Spleen (tissue), 11 donors: ENCODE measurements around the gene MFSD6L. TPM values are rescaled to one million over a fixed set of nuclear protein-coding genes. Genes with fewer than 3 reads are reported as not detected.

Source experiments
- DNase-seq: peaks from one replicate; pipeline ENCODE4 v3.0.0-alpha.2; 2020
- H3K27ac ChIP-seq, 8 donors: fragments of 200-600 bp; sonication (generic) in 7 of 8; 1 replicate in 4 of 8; 2 replicates in 4 of 8; pipeline versions ENCODE4 v1.5.0 to v1.8.0; 2016 to 2021; ENCODE audit warnings: inconsistent platforms in 4 of 8, mild to moderate bottlenecking in 4 of 8, moderate library complexity in 1 of 8
- H3K27me3 ChIP-seq, 7 donors: fragments of 200-600 bp; sonication (generic) in 6 of 7; replicated peaks in 1 of 7; 1 replicate in 4 of 7; 2 replicates in 3 of 7; pipeline versions ENCODE4 v1.5.0 to v1.8.0; 2016 to 2021; ENCODE audit warnings: inconsistent platforms in 3 of 7, mild to moderate bottlenecking in 1 of 7
- H3K36me3 ChIP-seq, 6 donors: fragments of 200-600 bp; sonication (generic) in 5 of 6; 1 replicate in 4 of 6; 2 replicates in 2 of 6; pipeline versions ENCODE4 v1.5.0 to v1.8.0; 2016 to 2021; ENCODE audit warnings: inconsistent platforms in 2 of 6
- H3K4me1 ChIP-seq, 6 donors: fragments of 200-600 bp; sonication (generic) in 5 of 6; 1 replicate in 3 of 6; 2 replicates in 3 of 6; pipeline versions ENCODE4 v1.5.0 to v1.8.0; 2016 to 2021; ENCODE audit warnings: inconsistent platforms in 3 of 6
- H3K4me3 ChIP-seq, 8 donors: fragments of 200-600 bp; sonication (generic) in 7 of 8; 1 replicate in 4 of 8; 2 replicates in 4 of 8; pipeline versions ENCODE4 v1.5.0 to v1.8.0; 2016 to 2021; ENCODE audit warnings: inconsistent platforms in 4 of 8, mild to moderate bottlenecking in 4 of 8, moderate library complexity in 2 of 8
- H3K9me3 ChIP-seq, 8 donors: fragments of 200-600 bp; sonication (generic) in 7 of 8; 1 replicate in 4 of 8; 2 replicates in 4 of 8; pipeline versions ENCODE4 v1.5.0 to v1.8.0; 2016 to 2021; ENCODE audit warnings: inconsistent platforms in 4 of 8
- CTCF ChIP-seq, 11 experiments: fragments of 200-600 bp in 7 of 11; fragments of 450-650 bp in 4 of 11; sonication (generic) in 4 of 11; IDR thresholded peaks in 8 of 11; conservative IDR thresholded peaks in 3 of 11; 1 replicate in 7 of 11; 2 replicates in 4 of 11; pipeline versions ENCODE4 v1.4.0 to v1.8.0; 2016 to 2021; ENCODE audit warnings: antibody characterized with exemption in 11 of 11, inconsistent platforms in 4 of 11, mild to moderate bottlenecking in 1 of 11
- POLR2A ChIP-seq, 3 donors: fragments of 450-650 bp; IDR thresholded peaks; one replicate each; pipeline ENCODE4 v1.5.1; 2017; ENCODE audit warnings: antibody characterized with exemption in 3 of 3, mild to moderate bottlenecking in 1 of 3
- POLR2AphosphoS5 ChIP-seq, 3 donors: sonication (generic); formaldehyde crosslinking; IDR thresholded peaks; one replicate each; pipeline ENCODE4 v1.5.1; 2017; ENCODE audit warnings: antibody characterized with exemption in 3 of 3
- WGBS, 5 donors: extraction: QIAGEN DNeasy Blood & Tissue Kit in 3 of 5; methylation state at CpG; one replicate each; pipeline versions ENCODE4 v1.1.5 to v1.1.7; 2013 to 2018; 5-methylcytosine and 5-hydroxymethylcytosine counted together
- intact Hi-C: fragments of 100-400 bp; cut with DNase I; formaldehyde crosslinking; loops from one replicate; pipeline ENCODE4 v1.15.0; 2023; ENCODE audit warnings: low total_unique reads
- polyA plus RNA-seq, 3 donors: library from polyadenylated mRNA; stranded (reverse); fragments of 200-250 nt; gene quantifications; one replicate each; pipeline ENCODE4 v1.2.1, GENCODE V29; 2013
- total RNA-seq, 7 donors: library from RNA; depleted of rRNA in 3 of 7; stranded (reverse); fragments of >200 nt in 3 of 7; fragmentation: NEBNext Ultra II Directional in 4 of 7; extraction: Animal tissue kit (Norgen Biotek cat#: 25700) in 4 of 7; gene quantifications; one replicate each; pipeline versions ENCODE4 v1.1.0 to v1.2.1, GENCODE V29; 2016 to 2021
- donor health status: healthy with polysubstance abuse.
- donor health status: DM: no; HTN: no; CAD: no; lungs with moderate emphysema.
- donor health status: DM: no; HTN: no; CAD: no.
- donor health status: Bipolar disorder and iron deficiency.
- donor health status: healthy.
- donor health status: DM: no; HTN: no; CAD: no.
- donor health status: DM: yes; HTN: yes; CAD: no.

Gene MFSD6L
- total and polyA plus RNA-seq, 10 donors = 0.12 to 1.0 (median 0.37) TPM

GRCh38 chr17:8789743-8790142 is 9.4 kb downstream of the MFSD6L start:
- no peak overlapping the region for H3K4me3 ChIP-seq
- no peak for DNase-seq
- H3K4me1 ChIP-seq = peaks cover 0 to 21% (median 9%) of the 10 kb centered on the region in 6 donors
- intact Hi-C loops = no loop called here
- H3K36me3 ChIP-seq = no peaks in the 10 kb centered on the region
- H3K27me3 ChIP-seq = peaks cover 0 to 10% (median 0%) of the 10 kb centered on the region in 7 donors
- TF ChIP-seq POLR2AphosphoS5 (IDR thresholded peaks at IDR 0.05) (no peak), POLR2A (IDR thresholded peaks at IDR 0.05) (no peak), CTCF (IDR thresholded peaks at IDR 0.05 in 8 of 11, conservative IDR thresholded peaks at IDR 0.05 in 3 of 11) (no peak)
- 64 to 80% (median 67%) methylated on average over 10 of the region's 10 CpGs for WGBS, 5 donors
- peaks cover 0 to 14% (median 10%) of the 10 kb centered on the region in 8 donors for H3K9me3 ChIP-seq
- H3K27ac ChIP-seq = no peak overlapping the region

DNA sequence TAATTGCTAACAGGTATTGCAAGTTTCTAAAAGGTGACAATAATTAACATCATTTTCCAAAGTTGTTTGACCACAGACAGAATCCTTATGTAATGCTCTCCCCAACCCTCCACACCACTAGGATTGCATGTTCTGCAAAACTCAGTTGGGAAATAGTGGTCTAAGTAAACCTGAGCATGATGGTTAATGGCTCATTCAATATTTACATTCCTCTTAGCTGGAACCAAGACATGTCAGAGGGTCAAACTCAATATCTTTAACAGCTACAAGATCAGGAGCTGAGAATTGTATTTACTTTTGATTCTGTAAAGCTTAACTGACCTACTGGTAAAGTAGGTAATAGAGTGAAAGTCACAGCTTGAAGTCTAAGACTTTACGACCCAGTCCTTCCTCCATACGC is 10.2 kb downstream of the MFSD6L start:
- Histone ChIP-seq H3K27ac (no peak overlapping the region), H3K36me3 (no peaks in the 10 kb centered on the region), H3K4me1 (peaks cover 0 to 14% (median 5%) of the 10 kb centered on the region in 6 donors), H3K9me3 (peaks cover 0 to 14% (median 10%) of the 10 kb centered on the region in 8 donors), H3K27me3 (peaks cover 0 to 10% (median 0%) of the 10 kb centered on the region in 7 donors), H3K4me3 (no peak overlapping the region)
- TF ChIP-seq POLR2AphosphoS5 (IDR thresholded peaks at IDR 0.05) (no peak), POLR2A (IDR thresholded peaks at IDR 0.05) (no peak), CTCF (IDR thresholded peaks at IDR 0.05 in 8 of 11, conservative IDR thresholded peaks at IDR 0.05 in 3 of 11) (no peak)
- 78 to 95% (median 88%) methylated on average over 2 of the region's 2 CpGs for WGBS, 5 donors
- intact Hi-C loops = no loop called here
- no peak for DNase-seq

DNA sequence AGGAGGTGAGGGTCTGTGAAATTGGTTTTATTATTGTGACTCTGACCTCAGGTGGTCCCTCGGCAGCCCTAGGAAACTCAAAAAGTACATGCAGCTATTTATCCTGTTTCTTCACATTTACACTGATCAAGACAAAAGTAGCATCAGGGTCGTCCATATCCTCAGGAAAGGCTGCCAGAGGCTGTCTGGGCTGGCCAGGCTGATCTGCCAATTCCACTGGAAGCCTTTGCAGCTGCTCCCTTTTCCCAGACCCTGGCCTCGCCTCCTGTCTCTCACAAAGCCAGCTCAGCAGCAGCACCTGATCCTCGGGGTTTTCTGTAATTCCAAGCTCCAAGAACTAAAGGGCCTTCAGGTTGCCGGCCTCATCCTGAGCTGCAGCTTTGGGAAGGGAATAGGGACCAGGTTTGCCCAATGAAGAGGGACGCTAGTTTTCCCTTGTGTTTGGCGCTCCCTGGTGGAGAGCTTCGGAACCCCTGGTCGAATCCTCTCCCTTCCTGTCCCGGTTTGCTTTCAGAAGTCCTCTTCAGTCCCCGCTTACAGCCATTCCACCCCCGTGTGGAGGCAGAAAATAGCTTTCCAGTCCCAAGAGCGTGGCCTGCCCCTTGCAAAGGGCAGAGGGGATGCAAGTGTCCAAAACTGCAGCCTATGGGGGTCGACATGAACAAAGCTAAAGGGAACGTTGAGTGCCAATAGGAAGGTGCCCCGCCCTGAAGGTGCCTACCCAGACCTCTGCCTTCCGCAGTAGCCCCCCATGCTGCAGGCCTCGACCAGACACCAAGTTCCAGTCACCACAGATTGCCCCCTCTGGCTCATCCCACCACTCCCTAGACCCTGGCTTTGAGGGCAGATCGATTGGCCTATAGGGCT is 13.4 kb downstream of the MFSD6L start:
- intact Hi-C loops = no loop called here
- peak; percentile 86 for DNase-seq
- WGBS, 5 donors = 28 to 35% (median 29%) methylated on average over 17 to 19 of the region's 19 CpGs
- H3K27me3 ChIP-seq = peaks cover 0 to 10% (median 0%) of the 10 kb centered on the region in 7 donors
- H3K27ac ChIP-seq = no peak overlapping the region
- TF ChIP-seq POLR2A (IDR thresholded peaks at IDR 0.05) (no peak), CTCF (IDR thresholded peaks at IDR 0.05 in 8 of 11, conservative IDR thresholded peaks at IDR 0.05 in 3 of 11) (peak; percentile 46 to 92 (median 81)), POLR2AphosphoS5 (IDR thresholded peaks at IDR 0.05) (no peak)
- H3K36me3 ChIP-seq = no peaks in the 10 kb centered on the region
- H3K4me1 ChIP-seq = peaks cover 0 to 7% (median 5%) of the 10 kb centered on the region in 6 donors
- H3K4me3 ChIP-seq = no peak overlapping the region
- H3K9me3 ChIP-seq = peaks cover 0 to 7% (median 0%) of the 10 kb centered on the region in 8 donors

DNA sequence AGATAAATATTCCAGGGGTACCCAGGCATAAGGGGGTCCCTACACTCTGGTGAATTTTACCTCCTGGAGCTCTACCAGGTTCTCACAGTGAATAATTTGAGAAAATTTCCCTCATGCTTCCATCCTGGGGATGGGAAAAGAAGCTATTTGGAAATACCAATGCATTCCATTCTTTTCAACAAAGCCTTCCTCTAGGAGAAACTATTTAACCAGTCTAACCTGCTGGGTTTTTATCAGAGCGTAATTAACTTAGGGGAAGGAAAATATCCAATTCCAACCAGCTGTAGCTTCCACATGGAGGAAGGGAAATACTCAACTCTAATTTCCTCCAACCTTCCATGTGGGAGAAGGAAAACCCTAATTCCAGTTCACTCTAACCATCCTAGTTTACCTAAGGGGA is 17.0 kb downstream of the MFSD6L start:
- 86 to 94% (median 93%) methylated on average over 1 of the region's 1 CpG for WGBS, 5 donors
- Histone ChIP-seq H3K36me3 (no peaks in the 10 kb centered on the region), H3K27ac (no peak overlapping the region), H3K27me3 (peaks cover 0 to 8% (median 0%) of the 10 kb centered on the region in 7 donors), H3K4me3 (no peak overlapping the region), H3K4me1 (peaks cover 0 to 7% (median 5%) of the 10 kb centered on the region in 6 donors), H3K9me3 (peaks cover 0 to 7% (median 0%) of the 10 kb centered on the region in 8 donors)
- DNase-seq = no peak
- no peak for TF ChIP-seq POLR2AphosphoS5 (IDR thresholded peaks at IDR 0.05)
- no peak for TF ChIP-seq CTCF (IDR thresholded peaks at IDR 0.05 in 8 of 11, conservative IDR thresholded peaks at IDR 0.05 in 3 of 11)
- no peak for TF ChIP-seq POLR2A (IDR thresholded peaks at IDR 0.05)
- intact Hi-C loops = no loop called here
